GM19463 (cell line): Measurements from ENCODE around the gene AOPEP.

Source experiments
- ATAC-seq: cut with Tn5 transposase; IDR thresholded peaks from one replicate; pipeline ENCODE4 v1.9.1; 2021; ENCODE audit warnings: mild to moderate bottlenecking, moderate library complexity; ENCODE audit not compliant: unreplicated experiment

Gene AOPEP

DNA sequence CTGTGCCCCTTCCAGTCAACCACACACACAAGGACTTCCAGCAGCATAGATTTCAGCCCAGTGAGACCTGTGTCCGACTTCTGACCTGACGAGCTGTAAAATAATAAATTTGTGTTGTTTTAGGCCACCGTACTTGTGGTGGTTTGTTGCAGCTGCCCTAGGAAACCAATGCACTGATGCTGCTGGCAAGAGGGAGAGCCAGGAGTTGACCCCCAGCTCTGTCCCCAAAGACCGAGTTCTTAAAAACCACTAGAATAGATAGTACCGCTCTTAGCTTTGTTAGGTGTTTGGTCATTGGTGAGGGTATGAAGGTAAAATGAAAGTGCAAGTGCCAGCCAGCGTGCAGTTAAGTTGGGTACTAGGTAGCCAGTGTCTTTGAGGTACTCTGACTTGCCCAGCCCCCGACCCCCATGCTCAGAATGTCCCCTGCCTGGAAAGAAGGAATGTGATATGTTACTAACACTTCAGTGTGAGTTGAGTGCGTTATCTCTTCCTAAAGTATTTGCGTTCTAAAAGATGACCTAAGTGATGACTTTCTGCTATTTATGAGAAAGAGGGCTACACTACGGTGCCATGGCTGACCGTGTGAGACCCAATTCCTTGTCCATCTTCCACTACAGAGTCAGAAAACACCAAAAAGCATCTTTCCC, 185.6 kb downstream of the AOPEP start:
- no peak for ATAC-seq

DNA sequence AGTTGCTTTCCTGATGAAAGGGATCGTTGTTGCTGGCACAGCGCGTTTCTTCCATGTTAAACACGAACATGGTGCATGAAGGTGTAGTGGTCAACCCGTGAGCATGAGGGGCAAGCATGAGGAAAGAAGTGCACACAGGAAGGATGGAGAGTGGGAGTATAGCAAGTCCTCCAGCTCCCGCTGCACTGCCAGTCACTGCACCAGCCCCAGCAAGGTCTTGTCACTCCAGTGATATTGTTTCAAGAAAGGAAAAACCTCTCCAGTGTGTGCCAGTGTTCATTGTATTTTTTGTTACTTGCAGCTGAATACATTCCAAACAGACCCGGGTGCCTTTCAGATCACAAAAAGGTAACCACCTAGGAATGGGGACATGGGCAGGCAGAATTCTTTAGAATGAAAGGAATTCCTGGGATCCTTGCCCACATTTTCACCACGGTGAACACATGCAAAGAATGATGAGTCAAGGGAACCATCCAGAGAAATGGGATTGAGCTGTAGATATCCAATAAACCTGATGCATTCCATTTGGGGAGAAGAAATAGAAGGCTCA, 186.3 kb downstream of the AOPEP start:
- ATAC-seq = no peak

DNA sequence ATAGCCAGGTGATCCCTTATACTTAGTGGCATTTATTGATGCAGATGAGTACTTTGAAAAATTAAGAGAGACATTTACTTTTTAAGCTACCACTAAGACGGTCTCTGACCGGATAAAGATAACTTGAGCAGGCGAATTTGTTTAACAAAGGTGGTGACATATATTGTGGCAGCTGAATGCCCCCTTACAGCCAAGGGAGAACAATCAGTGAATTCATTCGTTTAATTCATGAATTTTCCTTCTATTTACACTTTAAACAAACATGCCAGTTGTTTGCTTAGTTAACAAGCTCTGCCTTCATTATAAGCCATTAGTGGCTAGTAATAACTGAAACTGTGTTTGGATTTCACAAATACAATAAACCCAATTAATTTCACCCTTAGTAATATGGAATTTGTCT, 187.1 kb downstream of the AOPEP start:
- no peak for ATAC-seq

GRCh38 chr9:94915476-94916450, 189.3 kb downstream of the AOPEP start:
- ATAC-seq = no peak

GRCh38 chr9:94916956-94917355, 190.5 kb downstream of the AOPEP start:
- ATAC-seq = no peak

GRCh38 chr9:94918038-94918753, 191.7 kb downstream of the AOPEP start:
- ATAC-seq = peak; percentile 94

DNA sequence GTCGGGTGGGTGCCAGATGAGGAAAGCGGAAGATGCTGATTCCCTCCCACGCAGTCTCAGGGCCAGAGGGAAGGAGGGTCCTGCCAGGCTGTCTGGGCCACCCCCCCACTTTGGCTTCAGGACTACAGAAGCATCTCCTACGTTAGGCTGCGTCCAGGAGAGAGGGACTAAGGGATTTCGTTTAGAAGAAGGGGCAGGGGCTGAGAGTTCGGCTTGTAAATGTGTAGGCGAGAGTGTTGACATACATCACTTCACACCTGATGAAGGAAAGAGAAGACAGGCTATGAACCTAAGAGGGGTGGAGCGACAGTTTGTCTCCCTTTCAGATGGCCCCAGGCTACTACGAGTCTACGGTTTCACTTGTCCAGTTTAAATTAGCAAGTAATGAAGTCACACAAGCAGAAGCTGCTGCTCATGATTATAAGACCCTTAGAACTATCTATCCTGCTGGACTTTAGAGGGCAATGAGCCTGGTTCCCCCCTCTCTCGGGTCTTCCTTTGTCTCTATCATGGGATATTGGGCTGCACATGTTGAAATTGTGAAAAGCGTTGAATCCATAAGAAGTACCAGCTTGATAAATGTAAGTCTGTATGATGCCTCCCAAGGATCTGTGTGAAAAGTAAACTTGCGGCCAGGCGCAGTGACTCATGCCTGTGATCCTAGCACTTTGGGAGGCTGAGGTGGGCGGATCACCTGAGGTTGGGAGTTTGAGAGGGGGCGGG, 193.0 kb downstream of the AOPEP start:
- ATAC-seq = no peak

- no peak for ATAC-seq
These were observed 194.1 kb downstream of the AOPEP start for GRCh38 chr9:94920420-94921091.

- ATAC-seq = no peak
These were observed 194.6 kb downstream of the AOPEP start for GRCh38 chr9:94921092-94921471.

DNA sequence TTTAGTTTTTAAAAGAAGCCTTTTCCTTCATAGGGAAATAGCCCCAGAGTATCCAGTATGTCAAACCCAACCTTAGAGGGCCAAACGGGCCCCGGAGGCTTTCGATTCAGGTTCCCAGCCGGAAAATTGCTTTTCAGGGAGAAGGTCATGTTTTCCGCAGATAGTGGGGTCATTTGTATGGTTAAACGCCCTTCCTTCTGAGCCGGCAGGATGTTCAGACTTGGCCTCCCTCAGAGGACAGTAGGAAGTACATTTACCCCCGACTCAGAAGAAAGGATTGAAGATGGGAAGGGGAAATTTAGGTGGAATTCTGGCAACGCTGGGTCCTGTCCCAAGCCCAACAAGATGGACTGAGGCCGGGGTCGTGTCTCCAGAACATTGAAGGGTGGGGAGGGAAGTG, 195.2 kb downstream of the AOPEP start:
- no peak for ATAC-seq

GRCh38 chr9:94922098-94922607, 195.7 kb downstream of the AOPEP start:
- no peak for ATAC-seq

GRCh38 chr9:94922691-94923107, 196.2 kb downstream of the AOPEP start:
- ATAC-seq = no peak

DNA sequence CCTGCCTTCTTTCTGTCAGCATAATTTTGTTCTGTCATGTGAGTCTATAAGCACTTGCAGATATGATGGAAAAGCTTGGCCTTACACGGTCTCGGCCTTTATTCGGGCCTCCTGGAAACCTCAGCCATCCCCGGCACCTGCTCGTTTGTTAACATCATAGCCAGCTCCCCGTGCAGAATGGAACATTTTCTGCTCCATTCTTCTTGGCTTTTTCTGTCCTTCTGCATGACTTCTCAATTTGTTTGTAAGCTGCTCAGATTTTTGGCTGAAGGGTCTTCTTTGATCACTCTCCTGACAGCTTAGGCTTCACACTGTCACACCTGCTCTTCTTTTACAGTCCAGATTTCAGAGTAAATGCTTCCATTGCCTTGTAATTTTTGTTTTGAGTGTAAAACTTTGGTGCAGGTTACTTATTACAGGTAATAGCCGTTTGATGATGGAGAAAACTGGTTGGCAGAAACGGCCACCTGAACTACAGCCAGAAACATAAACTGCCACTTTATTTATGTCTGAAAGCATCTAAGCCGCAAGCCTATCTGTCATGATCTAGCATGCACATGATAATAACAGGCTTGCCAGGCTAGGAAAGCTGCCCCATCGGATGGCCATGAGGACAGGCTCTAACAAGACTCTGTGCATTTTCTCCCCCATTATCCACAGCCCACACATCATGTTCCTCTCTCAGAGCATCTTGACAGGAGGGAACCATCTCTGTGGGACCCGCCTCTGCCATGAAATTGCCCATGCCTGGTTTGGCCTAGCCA, 197.0 kb downstream of the AOPEP start:
- ATAC-seq = no peak

GRCh38 chr9:94925751-94926430, 199.4 kb downstream of the AOPEP start:
- no peak for ATAC-seq

DNA sequence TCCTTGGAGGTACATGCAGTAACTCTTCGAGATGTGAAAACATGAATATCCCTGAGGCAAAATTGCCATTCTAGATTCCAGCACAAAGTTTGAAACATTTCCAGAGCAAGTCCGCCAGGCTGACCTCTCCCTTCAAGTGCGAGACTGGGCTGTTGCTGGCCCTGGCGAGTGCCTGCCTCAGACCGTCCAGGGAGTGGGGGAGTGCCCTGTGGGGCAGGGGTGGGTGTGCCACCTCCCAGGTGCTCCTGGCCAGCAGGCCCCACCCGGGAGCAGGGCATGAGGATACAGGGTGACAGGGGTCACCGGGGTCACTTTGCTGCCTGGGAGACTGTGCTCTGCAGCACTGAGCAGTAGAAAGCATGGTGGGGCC, 199.9 kb downstream of the AOPEP start:
- no peak for ATAC-seq

DNA sequence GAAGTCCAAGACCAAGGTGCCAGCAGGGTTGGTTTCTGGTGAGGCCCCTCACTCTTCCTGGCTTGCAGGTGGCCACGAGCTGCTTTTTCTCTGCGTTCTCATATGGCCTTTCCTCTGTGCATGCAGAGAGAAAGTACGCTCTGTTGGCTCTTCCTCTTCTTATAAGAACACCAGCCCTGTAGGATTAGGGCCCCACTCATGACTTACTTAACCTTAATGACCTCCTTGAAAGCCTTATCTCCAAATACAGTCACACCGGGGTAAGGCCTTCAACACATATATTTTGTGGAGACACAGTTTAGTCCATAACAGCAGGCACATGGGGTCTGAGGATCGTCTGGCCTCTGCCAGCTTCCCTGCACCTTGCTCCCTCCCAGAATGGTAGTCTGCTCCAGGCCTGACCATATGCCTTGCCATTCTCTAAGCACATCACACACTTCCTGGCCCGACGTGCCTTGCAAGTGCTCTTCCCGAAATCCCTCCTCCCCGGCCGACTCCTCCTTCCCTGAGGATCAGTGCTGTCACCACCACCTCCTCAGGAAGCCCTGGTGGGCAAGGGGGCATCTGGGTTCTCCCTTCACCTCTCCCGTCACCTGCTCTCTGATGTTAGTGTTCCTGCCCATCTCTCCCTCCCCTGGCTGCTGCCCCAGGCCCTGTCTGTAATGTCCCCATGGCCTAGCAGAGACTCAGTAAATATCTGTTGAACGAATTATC, 200.7 kb downstream of the AOPEP start:
- ATAC-seq = no peak

- no peak for ATAC-seq
These were observed 201.5 kb downstream of the AOPEP start for GRCh38 chr9:94927762-94928670.
